IMR-90 (cell line): Measurements from ENCODE around the gene C1orf159. TPM values are rescaled to one million over a fixed set of nuclear protein-coding genes. Genes with fewer than 3 reads are reported as not detected.

ENCODE experiments used
- ATAC-seq: fragments of 200-7000 bp; cut with Tn5 transposase; 2 replicates; pipeline ENCODE4 v1.9.1; 2020; ENCODE audit warnings: low read depth, mild to moderate bottlenecking, moderate library complexity
- BruUV-seq: library from RNA; stranded (reverse); fragments of 400-500 nt; replicated peaks from 2 replicates; lab custom pipeline; 2021; lab: Mats Ljungman, UMichigan
- CTCF ChIA-PET: fragments of 300-600 bp; formaldehyde crosslinking; extraction: SDS; loops from one replicate; lab custom pipeline; 2021; ENCODE audit warnings: antibody characterized with exemption; lab: Yijun Ruan, JAX
- POLR2A ChIA-PET: fragments of 300-600 bp; sonication (Branson Sonifier 250); formaldehyde crosslinking; loops from one replicate; lab custom pipeline; 2022; ENCODE audit warnings: antibody characterized with exemption; ENCODE audit not compliant: unreplicated experiment; lab: Charles Lee
- DNase-seq: peaks from one replicate; pipeline ENCODE4 v3.0.0; 2013
- H2AFZ ChIP-seq: replicated peaks from 2 replicates; pipeline ENCODE3; 2013; ENCODE audit warnings: low read length, mild to moderate bottlenecking; ENCODE audit not compliant: poor library complexity
- H2AK5ac ChIP-seq: 2 replicates; pipeline ENCODE4 v1.6.1; 2013; ENCODE audit warnings: low read depth, low read length, inconsistent platforms
- H2AK9ac ChIP-seq: replicated peaks from 2 replicates; pipeline ENCODE3; 2013; ENCODE audit warnings: mild to moderate bottlenecking, low read depth, low read length, moderate library complexity; ENCODE audit not compliant: poor library complexity
- H2BK120ac ChIP-seq: 2 replicates; pipeline ENCODE4 v1.6.1; 2013; ENCODE audit warnings: low read depth, low read length, inconsistent platforms
- H2BK15ac ChIP-seq: 3 replicates; pipeline ENCODE4 v1.6.1; 2013; ENCODE audit warnings: low read depth, low read length, inconsistent platforms
- H2BK20ac ChIP-seq: 2 replicates; pipeline ENCODE4 v1.6.1; 2013; ENCODE audit warnings: low read depth, mild to moderate bottlenecking, inconsistent platforms, low read length, moderate library complexity
- H2BK5ac ChIP-seq: 2 replicates; pipeline ENCODE4 v1.6.1; 2013; ENCODE audit warnings: mild to moderate bottlenecking, low read depth, low read length, inconsistent platforms; ENCODE audit not compliant: poor library complexity, severe bottlenecking
- H3K14ac ChIP-seq: replicated peaks from 2 replicates; pipeline ENCODE4 v1.6.1; 2013; ENCODE audit warnings: low read depth, low read length, inconsistent platforms
- H3K18ac ChIP-seq: 2 replicates; pipeline ENCODE4 v1.6.1; 2013; ENCODE audit warnings: low read depth, low read length, control low read depth
- H3K23ac ChIP-seq: 2 replicates; pipeline ENCODE4 v1.6.1; 2013; ENCODE audit warnings: low read depth, low read length, inconsistent platforms
- H3K27ac ChIP-seq: 2 replicates; pipeline ENCODE4 v1.5.1; 2013; ENCODE audit warnings: mild to moderate bottlenecking, control low read depth, low read length; ENCODE audit not compliant: insufficient read depth
- H3K27me3 ChIP-seq: 2 replicates; pipeline ENCODE4 v1.6.1; 2013; ENCODE audit warnings: low read length; ENCODE audit not compliant: control insufficient read depth, insufficient read depth
- H3K36me3 ChIP-seq: 2 replicates; pipeline ENCODE4 v1.6.1; 2013; ENCODE audit warnings: low read length, mixed read lengths; ENCODE audit not compliant: control insufficient read depth, insufficient read depth
- H3K4ac ChIP-seq: 2 replicates; pipeline ENCODE4 v1.6.1; 2013; ENCODE audit warnings: low read depth, low read length, inconsistent platforms
- H3K4me1 ChIP-seq: 2 replicates; pipeline ENCODE4 v1.6.1; 2013; ENCODE audit warnings: low read length, mixed read lengths; ENCODE audit not compliant: control insufficient read depth, insufficient read depth
- H3K4me2 ChIP-seq: 2 replicates; pipeline ENCODE4 v1.6.1; 2013; ENCODE audit warnings: low read depth, mild to moderate bottlenecking, control low read depth, low read length, moderate library complexity
- H3K4me3 ChIP-seq: 2 replicates; pipeline ENCODE4 v1.5.1; 2013; ENCODE audit warnings: low read depth, mild to moderate bottlenecking, control low read depth, low read length, moderate library complexity; ENCODE audit not compliant: insufficient read depth
- H3K56ac ChIP-seq: 2 replicates; pipeline ENCODE4 v1.6.1; 2013; ENCODE audit warnings: low read length, inconsistent platforms; ENCODE audit not compliant: insufficient read depth; ENCODE audit errors: extremely low read depth
- H3K79me1 ChIP-seq, 2 experiments: 2 replicates each; pipeline ENCODE4 v1.6.1; 2013; ENCODE audit warnings: low read length in 2 of 2, inconsistent platforms in 1 of 2, low read depth in 1 of 2
- H3K9ac ChIP-seq: 2 replicates; pipeline ENCODE4 v1.6.1; 2013; ENCODE audit warnings: low read depth, low read length, control low read depth
- H3K9me1 ChIP-seq: 2 replicates; pipeline ENCODE4 v1.6.1; 2013; ENCODE audit warnings: low read length, inconsistent platforms; ENCODE audit not compliant: insufficient read depth
- H3K9me3 ChIP-seq: 2 replicates; pipeline ENCODE4 v1.6.1; 2013; ENCODE audit warnings: low read length; ENCODE audit not compliant: control insufficient read depth, insufficient read depth
- H4K20me1 ChIP-seq: 2 replicates; pipeline ENCODE4 v1.6.1; 2013; ENCODE audit warnings: low read length, inconsistent platforms; ENCODE audit not compliant: insufficient read depth
- H4K5ac ChIP-seq: 2 replicates; pipeline ENCODE4 v1.6.1; 2013; ENCODE audit warnings: mild to moderate bottlenecking, low read depth, low read length, control low read depth
- H4K8ac ChIP-seq, 2 experiments: 2 replicates each; pipeline ENCODE4 v1.6.1; 2013; ENCODE audit warnings: low read depth in 2 of 2, low read length in 2 of 2, control low read depth in 1 of 2, inconsistent platforms in 1 of 2
- H4K91ac ChIP-seq: 2 replicates; pipeline ENCODE4 v1.6.1; 2013; ENCODE audit warnings: low read depth, low read length, inconsistent platforms; ENCODE audit not compliant: insufficient read depth
- CEBPB ChIP-seq: IDR thresholded peaks from 2 replicates; pipeline ENCODE4 v1.6.1; 2012; ENCODE audit warnings: low read depth, low read length, improper control_type of control experiment
- CHD1 ChIP-seq: IDR thresholded peaks from 2 replicates; pipeline ENCODE4 v1.6.1; 2012; ENCODE audit warnings: low read depth, low read length, improper control_type of control experiment
- CTCF ChIP-seq: conservative IDR thresholded peaks from 2 replicates; pipeline ENCODE4 v1.5.1; 2012; ENCODE audit warnings: mild to moderate bottlenecking, low read depth, low read length, improper control_type of control experiment
- ELK1 ChIP-seq: fragments of 150-350 bp; IDR thresholded peaks from 2 replicates; pipeline ENCODE4 v1.6.1; 2016; ENCODE audit warnings: low read depth, mild to moderate bottlenecking, low read length, moderate library complexity, borderline replicate concordance
- FOS ChIP-seq: fragments of 150-350 bp; IDR thresholded peaks from 2 replicates; pipeline ENCODE4 v1.6.1; 2016; ENCODE audit warnings: low read depth, low read length
- MAZ ChIP-seq: IDR thresholded peaks from 2 replicates; pipeline ENCODE4 v1.6.1; 2012; ENCODE audit warnings: low read depth, mild to moderate bottlenecking, low read length, improper control_type of control experiment, moderate library complexity, borderline replicate concordance
- MXI1 ChIP-seq: IDR thresholded peaks from 2 replicates; pipeline ENCODE4 v1.6.1; 2012; ENCODE audit warnings: low read depth, mild to moderate bottlenecking, low read length, moderate library complexity, borderline replicate concordance
- NFE2L2 ChIP-seq: fragments of 150-350 bp; IDR thresholded peaks from 2 replicates; pipeline ENCODE4 v1.6.1; 2016; ENCODE audit warnings: low read depth, mild to moderate bottlenecking, low read length
- POLR2A ChIP-seq: IDR thresholded peaks from 2 replicates; pipeline ENCODE4 v1.6.1; 2012; ENCODE audit warnings: mild to moderate bottlenecking, low read depth, low read length
- USF2 ChIP-seq: fragments of 150-350 bp; IDR thresholded peaks from 2 replicates; pipeline ENCODE4 v1.6.1; 2017; ENCODE audit warnings: mild to moderate bottlenecking, antibody characterized with exemption, low read length, low read depth
- WGBS, 2 experiments: methylation state at CpG; one replicate each; pipeline versions ENCODE4 v1.1.5 to v1.1.7; 2013; ENCODE audit warnings: missing lambda C conversion rate in 2 of 2; ENCODE audit not compliant: insufficient read length in 1 of 2; ENCODE audit errors: extremely low coverage in 2 of 2; 5-methylcytosine and 5-hydroxymethylcytosine counted together
- dilution Hi-C: fragments of 300-500 bp; cut with HindIII; formaldehyde crosslinking; loops from one replicate; pipeline ENCODE4 v1.14.3; 2018; ENCODE audit warnings: low sequenced_read_pairs; ENCODE audit not compliant: unreplicated experiment
- in situ Hi-C: fragments of 300-500 bp; cut with MboI; formaldehyde crosslinking; loops from 3 replicates; pipeline ENCODE4 v1.14.3; 2019; ENCODE audit warnings: low sequenced_read_pairs, inconsistent platforms, mixed read lengths
- intact Hi-C: fragments of 100-400 bp; cut with micrococcal nuclease; formaldehyde crosslinking; loops from 2 replicates; pipeline ENCODE4 v1.10.0; 2022
- polyA plus RNA-seq, 3 experiments: library from polyadenylated mRNA; depleted of rRNA; stranded (reverse); fragments of >200 nt; gene quantifications; 2 replicates each; pipeline ENCODE4 v1.2.3, GENCODE V29; 2012; ENCODE audit warnings: low replicate concordance in 1 of 3
- total RNA-seq: library from RNA; depleted of rRNA; stranded (reverse); fragments of >200 nt; gene quantifications from 2 replicates; pipeline ENCODE4 v1.2.3, GENCODE V29; 2012

C1orf159 gene
- total and polyA plus RNA-seq, 2 of the 4 experiments (the other 2 are of a cell fraction) = 2.9 to 12.6 TPM

GRCh38 chr1:1148061-1148460 is 32.2 kb upstream of the C1orf159 start:
- H3K27me3 ChIP-seq = peaks cover 3% of the 10 kb centered on the region; the same call in 1 of the 2 replicates
- in situ Hi-C loops = no loop called here
- POLR2A ChIA-PET = no interaction called here
- no peak overlapping the region for H2BK15ac ChIP-seq
- no peak overlapping the region for H3K9ac ChIP-seq
- TF ChIP-seq MXI1 (no peak), MAZ (no peak), ELK1 (no peak), CTCF (no peak), CEBPB (no peak), CHD1 (no peak), USF2 (no peak), NFE2L2 (no peak), FOS (no peak), POLR2A (no peak)
- intact Hi-C loops = no loop called here
- no peak overlapping the region for H4K91ac ChIP-seq
- no peak overlapping the region for H3K4me3 ChIP-seq
- H3K9me1 ChIP-seq = no peaks in the 10 kb centered on the region
- no peak overlapping the region for H3K56ac ChIP-seq
- peaks cover 2% of the 10 kb centered on the region; the same call in 1 of the 2 replicates for H3K9me3 ChIP-seq
- H3K4ac ChIP-seq = no peak overlapping the region
- H4K20me1 ChIP-seq = no peaks in the 10 kb centered on the region
- no peaks in the 10 kb centered on the region for H3K4me1 ChIP-seq
- no peaks in the 10 kb centered on the region for H3K36me3 ChIP-seq
- H2BK20ac ChIP-seq = no peak overlapping the region
- BruUV-seq = no TSS peak
- no peak overlapping the region for H3K18ac ChIP-seq
- H3K14ac ChIP-seq = no peak overlapping the region
- ATAC-seq = no peak
- H4K8ac ChIP-seq = no peak overlapping the region
- no peak overlapping the region for H3K23ac ChIP-seq
- no peak for DNase-seq
- H3K27ac ChIP-seq = no peak overlapping the region
- CTCF ChIA-PET = no interaction called here
- H4K5ac ChIP-seq = no peak overlapping the region
- no peak overlapping the region for H2AK9ac ChIP-seq
- H3K4me2 ChIP-seq = no peak overlapping the region
- H2BK120ac ChIP-seq = no peak overlapping the region
- dilution Hi-C loops = no loop called here
- H2BK5ac ChIP-seq = no peak overlapping the region
- no peak overlapping the region for H2AK5ac ChIP-seq
- WGBS, 2 experiments = no CpG with 5 or more reads among the region's 13 CpGs
- H3K79me1 ChIP-seq = no peaks in the 10 kb centered on the region
- no peak overlapping the region for H2AFZ ChIP-seq
